ENCODE results near the gene MYO1E.

DNA sequence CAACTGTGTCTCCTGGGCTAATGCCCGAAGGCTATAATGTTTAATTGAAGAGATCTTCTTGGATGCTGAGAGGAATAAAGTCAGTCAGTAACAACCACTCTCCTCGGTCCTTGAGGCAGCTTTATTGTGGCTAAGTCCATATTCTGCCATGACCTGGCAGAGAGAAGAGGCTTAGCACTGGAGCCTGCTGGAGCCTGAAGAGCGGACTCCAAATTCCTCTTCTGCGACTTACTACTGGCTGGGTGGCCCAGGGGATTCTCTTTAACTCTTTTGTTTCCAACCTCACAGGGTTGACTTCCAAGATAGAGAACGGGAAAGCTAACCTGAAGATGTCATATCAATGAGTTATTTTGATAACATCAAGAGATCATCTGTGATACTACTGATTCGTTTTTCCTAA, 71.1 kb downstream of the MYO1E start:
- TF ChIP-seq, protein P1, sequence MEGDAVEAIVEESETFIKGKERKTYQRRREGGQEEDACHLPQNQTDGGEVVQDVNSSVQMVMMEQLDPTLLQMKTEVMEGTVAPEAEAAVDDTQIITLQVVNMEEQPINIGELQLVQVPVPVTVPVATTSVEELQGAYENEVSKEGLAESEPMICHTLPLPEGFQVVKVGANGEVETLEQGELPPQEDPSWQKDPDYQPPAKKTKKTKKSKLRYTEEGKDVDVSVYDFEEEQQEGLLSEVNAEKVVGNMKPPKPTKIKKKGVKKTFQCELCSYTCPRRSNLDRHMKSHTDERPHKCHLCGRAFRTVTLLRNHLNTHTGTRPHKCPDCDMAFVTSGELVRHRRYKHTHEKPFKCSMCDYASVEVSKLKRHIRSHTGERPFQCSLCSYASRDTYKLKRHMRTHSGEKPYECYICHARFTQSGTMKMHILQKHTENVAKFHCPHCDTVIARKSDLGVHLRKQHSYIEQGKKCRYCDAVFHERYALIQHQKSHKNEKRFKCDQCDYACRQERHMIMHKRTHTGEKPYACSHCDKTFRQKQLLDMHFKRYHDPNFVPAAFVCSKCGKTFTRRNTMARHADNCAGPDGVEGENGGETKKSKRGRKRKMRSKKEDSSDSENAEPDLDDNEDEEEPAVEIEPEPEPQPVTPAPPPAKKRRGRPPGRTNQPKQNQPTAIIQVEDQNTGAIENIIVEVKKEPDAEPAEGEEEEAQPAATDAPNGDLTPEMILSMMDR (IDR thresholded peaks at IDR 0.05; ENCODE audit: low read depth, low read length, poor library complexity, severe bottlenecking), result no peak
- no peak for TF ChIP-seq EZH2phosphoT487 (IDR thresholded peaks at IDR 0.05; ENCODE audit: borderline replicate concordance, low read length)
